Glutamatergic neuron (in vitro differentiated cells): ENCODE results near the gene WDR70. TPM values are rescaled to one million over a fixed set of nuclear protein-coding genes. Genes with fewer than 3 reads are reported as not detected.

Experiments
- DNase-seq: peaks from one replicate; pipeline ENCODE4 v3.0.0; 2022
- H3K27ac Mint-ChIP-seq: one replicate; pipeline ENCODE4 v1.8.0; 2020; ENCODE audit warnings: mild to moderate bottlenecking, mixed read lengths, inconsistent platforms; ENCODE audit not compliant: unreplicated experiment
- H3K27me3 Mint-ChIP-seq: one replicate; pipeline ENCODE4 v1.8.0; 2020; ENCODE audit warnings: mild to moderate bottlenecking, moderate library complexity, mixed read lengths, inconsistent platforms; ENCODE audit not compliant: unreplicated experiment
- H3K36me3 Mint-ChIP-seq: one replicate; pipeline ENCODE4 v1.8.0; 2020; ENCODE audit warnings: mild to moderate bottlenecking, mixed read lengths, inconsistent platforms; ENCODE audit not compliant: unreplicated experiment
- H3K4me1 Mint-ChIP-seq: one replicate; pipeline ENCODE4 v1.8.0; 2020; ENCODE audit warnings: mild to moderate bottlenecking, low read depth, mixed read lengths, inconsistent platforms; ENCODE audit not compliant: unreplicated experiment
- H3K4me3 Mint-ChIP-seq: one replicate; pipeline ENCODE4 v1.8.0; 2020; ENCODE audit warnings: mild to moderate bottlenecking, mixed read lengths, inconsistent platforms; ENCODE audit not compliant: unreplicated experiment
- H3K9me3 Mint-ChIP-seq: one replicate; pipeline ENCODE4 v1.8.0; 2020; ENCODE audit warnings: mild to moderate bottlenecking, moderate library complexity, mixed read lengths, inconsistent platforms; ENCODE audit not compliant: unreplicated experiment
- total RNA-seq: library from RNA; stranded (reverse); fragmentation: NEBNext Ultra II Directional; extraction: Animal tissue kit (Norgen Biotek cat#: 25700); gene quantifications from one replicate; pipeline ENCODE4 v1.2.1, GENCODE V29; 2021; ENCODE audit not compliant: unreplicated experiment
- TF ChIP-seq, protein P1 (sequence below): fragments of 200-600 bp; sonication (generic); IDR thresholded peaks from one replicate; pipeline ENCODE4 v1.5.0; 2021; ENCODE audit not compliant: partially characterized antibody, unreplicated experiment

Gene WDR70
- total RNA-seq, 1 donor from 2014 or later: 38.1 TPM

DNA sequence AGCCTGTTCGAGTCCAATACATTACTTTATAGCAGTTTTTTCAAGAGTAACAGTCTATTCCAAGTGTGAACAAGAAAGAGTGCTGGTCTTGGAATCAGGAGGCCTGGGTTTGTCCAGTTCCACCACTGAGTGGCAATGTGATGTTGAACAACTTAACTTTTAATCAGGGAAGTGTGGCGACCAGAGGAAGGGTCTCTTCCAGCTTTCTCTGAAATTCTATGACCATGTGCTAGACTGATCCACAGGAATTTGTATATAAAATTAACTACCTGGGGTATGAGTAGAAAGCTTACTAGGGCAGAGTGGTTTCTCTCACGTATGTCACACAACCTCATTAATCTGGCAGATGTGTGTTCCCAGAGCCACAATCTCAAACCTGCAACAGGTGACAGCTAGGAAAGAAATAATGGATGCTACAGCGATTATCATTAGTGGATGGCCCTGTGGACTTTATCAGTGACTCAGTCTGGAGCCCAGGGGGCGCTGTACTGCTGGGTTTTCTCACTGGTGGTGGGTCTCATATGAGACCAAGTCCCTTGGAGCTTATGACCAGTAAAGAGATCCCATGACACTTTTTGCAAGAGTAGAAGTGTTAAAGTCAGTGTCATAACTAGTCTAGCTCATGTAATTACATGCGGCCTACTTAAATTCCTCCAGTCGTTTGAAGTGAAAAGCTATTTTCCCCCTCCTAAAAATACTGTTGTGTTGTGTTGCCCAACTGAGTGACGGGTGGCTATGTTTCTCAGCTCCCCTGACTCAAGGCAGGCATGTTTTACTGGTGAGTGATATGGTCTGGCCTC lies 344.2 kb downstream of the WDR70 start:
- TF ChIP-seq, protein P1, sequence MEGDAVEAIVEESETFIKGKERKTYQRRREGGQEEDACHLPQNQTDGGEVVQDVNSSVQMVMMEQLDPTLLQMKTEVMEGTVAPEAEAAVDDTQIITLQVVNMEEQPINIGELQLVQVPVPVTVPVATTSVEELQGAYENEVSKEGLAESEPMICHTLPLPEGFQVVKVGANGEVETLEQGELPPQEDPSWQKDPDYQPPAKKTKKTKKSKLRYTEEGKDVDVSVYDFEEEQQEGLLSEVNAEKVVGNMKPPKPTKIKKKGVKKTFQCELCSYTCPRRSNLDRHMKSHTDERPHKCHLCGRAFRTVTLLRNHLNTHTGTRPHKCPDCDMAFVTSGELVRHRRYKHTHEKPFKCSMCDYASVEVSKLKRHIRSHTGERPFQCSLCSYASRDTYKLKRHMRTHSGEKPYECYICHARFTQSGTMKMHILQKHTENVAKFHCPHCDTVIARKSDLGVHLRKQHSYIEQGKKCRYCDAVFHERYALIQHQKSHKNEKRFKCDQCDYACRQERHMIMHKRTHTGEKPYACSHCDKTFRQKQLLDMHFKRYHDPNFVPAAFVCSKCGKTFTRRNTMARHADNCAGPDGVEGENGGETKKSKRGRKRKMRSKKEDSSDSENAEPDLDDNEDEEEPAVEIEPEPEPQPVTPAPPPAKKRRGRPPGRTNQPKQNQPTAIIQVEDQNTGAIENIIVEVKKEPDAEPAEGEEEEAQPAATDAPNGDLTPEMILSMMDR: peak; percentile 32
- DNase-seq: peak; percentile 62

DNA sequence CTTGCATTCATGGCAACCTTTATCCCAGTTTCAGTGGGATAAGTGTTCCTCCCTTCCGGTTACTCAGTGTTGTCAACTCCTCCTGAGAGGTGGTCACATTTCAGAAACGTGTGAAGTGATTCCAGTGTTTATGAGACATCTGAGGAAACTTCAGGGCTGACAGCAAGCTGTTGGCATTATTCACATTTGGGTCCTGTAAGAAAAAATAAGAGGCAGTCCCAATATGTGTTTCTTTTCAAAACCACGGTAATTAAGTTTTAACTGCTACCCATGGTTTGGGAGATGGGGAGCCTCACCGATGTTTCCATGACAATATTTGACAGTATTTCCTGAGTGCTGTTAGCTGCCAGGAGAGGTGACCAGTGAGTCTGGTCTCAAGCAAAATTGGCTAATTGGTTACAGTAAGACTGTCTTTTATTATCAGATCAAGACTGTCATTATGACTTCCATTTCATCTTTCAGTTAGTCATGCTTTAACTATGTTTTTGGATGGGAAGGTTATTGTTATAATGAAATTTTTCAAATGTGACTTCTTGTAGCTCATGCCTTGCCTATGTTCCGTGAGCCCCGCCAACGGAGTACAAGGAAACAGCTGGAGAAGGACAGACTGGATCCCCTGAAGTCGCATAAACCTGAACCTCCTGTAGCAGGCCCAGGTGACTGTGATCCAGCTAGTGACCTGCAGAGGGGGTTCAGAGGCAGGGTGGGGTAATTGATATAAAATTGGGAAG lies 345.4 kb downstream of the WDR70 start:
- no peak for DNase-seq
- Mint-ChIP-seq H3K9me3 (no peaks in the 10 kb centered on the region), H3K27ac (no peak overlapping the region), H3K36me3 (no peaks in the 10 kb centered on the region), H3K4me3 (no peak overlapping the region), H3K27me3 (no peaks in the 10 kb centered on the region), H3K4me1 (peaks cover 10% of the 10 kb centered on the region)
- TF ChIP-seq, protein P1: no peak

More for the DNA sequence above, 344.2 kb downstream of the WDR70 start:
- Mint-ChIP-seq H3K27me3 (no peaks in the 10 kb centered on the region), H3K36me3 (no peaks in the 10 kb centered on the region), H3K9me3 (no peaks in the 10 kb centered on the region), H3K4me1 (peaks cover 10% of the 10 kb centered on the region), H3K27ac (no peak overlapping the region), H3K4me3 (no peak overlapping the region)

- TF ChIP-seq, protein P1: no peak
- DNase-seq: no peak
- Mint-ChIP-seq H3K9me3 (no peaks in the 10 kb centered on the region), H3K4me3 (no peak overlapping the region), H3K27ac (no peak overlapping the region), H3K4me1 (peaks cover 7% of the 10 kb centered on the region), H3K36me3 (no peaks in the 10 kb centered on the region), H3K27me3 (no peaks in the 10 kb centered on the region)
Observed at GRCh38 chr5:37725185-37725584, 346.1 kb downstream of the WDR70 start.

GRCh38 chr5:37727238-37727637 lies 348.1 kb downstream of the WDR70 start:
- DNase-seq: no peak
- Mint-ChIP-seq H3K27me3 (no peaks in the 10 kb centered on the region), H3K36me3 (no peaks in the 10 kb centered on the region), H3K4me1 (peaks cover 2% of the 10 kb centered on the region), H3K27ac (no peak overlapping the region), H3K9me3 (no peaks in the 10 kb centered on the region), H3K4me3 (no peak overlapping the region)
- TF ChIP-seq, protein P1: no peak
